ENCODE measurements around the gene SLC38A8.

Gene SLC38A8

DNA sequence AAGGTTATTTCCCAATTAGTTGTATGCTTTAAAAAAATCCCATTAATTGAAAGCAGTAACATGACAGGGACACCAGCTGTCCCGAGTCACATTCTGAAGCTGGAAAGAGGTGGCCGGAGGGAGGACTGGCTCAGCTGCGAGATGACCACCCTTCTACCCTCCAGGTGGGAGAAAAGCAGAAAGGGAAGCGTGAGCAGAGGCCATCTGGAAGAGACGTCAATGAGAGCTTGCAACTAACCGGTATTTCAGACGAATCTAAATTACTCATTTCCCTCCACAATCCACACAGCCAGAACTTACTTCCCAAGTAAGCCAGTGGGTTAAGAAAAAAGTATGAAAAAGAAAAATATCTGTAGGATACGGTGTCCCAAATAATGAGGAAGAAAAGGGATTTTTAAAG lies 28.5 kb upstream of the SLC38A8 start:
- TF ChIP-seq, protein P1, sequence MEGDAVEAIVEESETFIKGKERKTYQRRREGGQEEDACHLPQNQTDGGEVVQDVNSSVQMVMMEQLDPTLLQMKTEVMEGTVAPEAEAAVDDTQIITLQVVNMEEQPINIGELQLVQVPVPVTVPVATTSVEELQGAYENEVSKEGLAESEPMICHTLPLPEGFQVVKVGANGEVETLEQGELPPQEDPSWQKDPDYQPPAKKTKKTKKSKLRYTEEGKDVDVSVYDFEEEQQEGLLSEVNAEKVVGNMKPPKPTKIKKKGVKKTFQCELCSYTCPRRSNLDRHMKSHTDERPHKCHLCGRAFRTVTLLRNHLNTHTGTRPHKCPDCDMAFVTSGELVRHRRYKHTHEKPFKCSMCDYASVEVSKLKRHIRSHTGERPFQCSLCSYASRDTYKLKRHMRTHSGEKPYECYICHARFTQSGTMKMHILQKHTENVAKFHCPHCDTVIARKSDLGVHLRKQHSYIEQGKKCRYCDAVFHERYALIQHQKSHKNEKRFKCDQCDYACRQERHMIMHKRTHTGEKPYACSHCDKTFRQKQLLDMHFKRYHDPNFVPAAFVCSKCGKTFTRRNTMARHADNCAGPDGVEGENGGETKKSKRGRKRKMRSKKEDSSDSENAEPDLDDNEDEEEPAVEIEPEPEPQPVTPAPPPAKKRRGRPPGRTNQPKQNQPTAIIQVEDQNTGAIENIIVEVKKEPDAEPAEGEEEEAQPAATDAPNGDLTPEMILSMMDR (IDR thresholded peaks at IDR 0.05; ENCODE audit: low read length, missing control alignments), result no peak

DNA sequence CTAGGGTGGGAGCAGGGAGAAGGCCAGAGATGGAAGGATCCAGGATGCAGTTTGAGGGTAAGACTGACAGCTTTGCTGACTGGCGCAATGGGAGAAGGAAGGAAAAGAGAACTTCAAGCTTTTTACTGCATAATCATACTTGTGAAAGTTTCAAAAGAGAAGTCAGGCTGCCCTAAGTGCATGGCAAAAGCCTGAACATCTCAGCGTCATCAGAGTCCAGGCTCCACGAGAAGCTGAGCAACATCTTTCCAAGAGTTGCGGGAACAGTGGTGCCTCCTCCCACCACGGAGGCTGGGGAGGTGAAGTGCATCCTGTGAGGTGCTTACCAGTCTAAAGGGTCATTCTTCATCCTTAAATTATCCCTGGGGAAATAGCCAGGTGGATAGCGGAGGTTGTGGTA lies 26.9 kb upstream of the SLC38A8 start:
- no peak overlapping the region for H3K4me3 ChIP-seq (replicated peaks; ENCODE audit: low read depth, low read length)
- no peak for DNase-seq (ENCODE audit: low read depth)
- TF ChIP-seq, protein P1 (IDR thresholded peaks at IDR 0.05; ENCODE audit: low read length, missing control alignments), result no peak

More for the DNA sequence above, 28.5 kb upstream of the SLC38A8 start:
- DNase-seq (ENCODE audit: low read depth), result no peak
- no peak overlapping the region for H3K4me3 ChIP-seq (replicated peaks; ENCODE audit: low read depth, low read length)

DNA sequence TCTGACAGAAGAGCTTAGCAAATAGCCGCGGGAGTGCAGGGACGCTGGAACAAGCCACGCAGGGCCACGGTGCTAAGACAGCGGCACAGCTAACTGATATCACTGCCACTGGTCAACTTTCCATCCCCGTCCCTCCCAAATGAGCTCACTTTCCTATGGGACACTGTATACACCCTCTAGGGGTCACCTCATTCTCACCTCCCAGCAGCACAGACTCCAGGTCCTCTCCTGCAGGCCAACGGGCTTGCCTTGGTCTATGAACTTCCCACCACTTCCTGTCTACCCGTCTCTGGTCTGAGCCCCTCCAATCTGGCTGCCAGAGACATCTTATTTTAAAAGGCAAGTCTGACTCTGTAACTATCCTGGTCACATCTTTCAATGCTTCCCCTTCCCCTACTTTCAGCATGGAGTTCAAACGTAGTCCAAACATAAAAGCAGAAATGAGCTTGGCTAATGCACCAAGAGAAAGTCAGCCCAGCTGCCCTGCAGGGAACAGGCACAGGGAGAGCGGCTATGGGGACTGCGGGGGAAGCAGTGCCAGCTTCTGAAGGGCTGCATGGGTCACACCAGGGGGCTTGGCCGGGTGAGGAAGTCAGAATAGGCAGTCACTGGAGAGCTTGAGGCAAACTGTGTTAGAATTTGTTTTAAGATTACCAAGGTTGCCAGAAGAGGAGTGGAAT lies 26.3 kb upstream of the SLC38A8 start:
- DNase-seq (ENCODE audit: low read depth), result no peak
- H3K4me3 ChIP-seq (replicated peaks; ENCODE audit: low read depth, low read length), result no peak overlapping the region
- TF ChIP-seq, protein P1 (IDR thresholded peaks at IDR 0.05; ENCODE audit: low read length, missing control alignments), result no peak

DNA sequence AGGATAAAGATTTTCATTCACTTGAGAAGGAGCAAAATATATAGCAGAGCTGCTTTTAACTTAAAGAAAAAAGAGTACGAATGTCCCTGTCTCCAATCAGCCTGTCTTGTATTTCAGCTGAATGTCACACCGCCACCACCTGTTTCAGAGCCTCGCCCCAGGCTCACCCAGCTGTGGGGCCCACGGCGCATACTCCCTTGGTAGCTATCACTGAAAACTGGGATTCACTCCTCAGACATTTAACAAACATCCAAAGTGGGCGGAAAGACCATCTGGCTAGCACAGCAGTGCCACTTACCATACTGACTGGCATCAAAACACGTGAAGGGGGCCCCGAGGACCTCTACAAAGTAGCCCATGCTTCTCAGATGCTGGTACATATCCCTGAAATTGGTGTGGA lies 25.4 kb upstream of the SLC38A8 start:
- no peak for DNase-seq (ENCODE audit: low read depth)
- no peak overlapping the region for H3K4me3 ChIP-seq (replicated peaks; ENCODE audit: low read depth, low read length)
- TF ChIP-seq, protein P1 (IDR thresholded peaks at IDR 0.05; ENCODE audit: low read length, missing control alignments), result no peak

DNA sequence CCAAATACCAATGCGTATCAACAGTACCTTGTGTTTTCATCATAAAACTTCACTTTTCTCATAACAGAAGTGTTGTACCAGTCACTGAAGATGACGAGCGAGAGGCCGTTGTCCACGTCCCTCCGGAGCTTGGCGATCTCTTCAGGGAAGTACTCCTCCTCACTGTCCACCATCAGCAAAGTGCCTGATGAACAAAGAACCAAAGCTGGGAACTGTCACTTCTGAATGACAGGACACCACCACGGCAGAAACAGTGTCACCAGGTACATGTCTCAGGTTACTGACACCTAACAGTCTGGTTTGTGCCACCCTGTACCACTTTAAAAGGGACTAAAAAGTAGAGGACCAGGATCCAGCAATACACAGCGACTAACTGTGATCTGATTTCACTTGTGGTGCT lies 25.0 kb upstream of the SLC38A8 start:
- DNase-seq (ENCODE audit: low read depth), result no peak
- H3K4me3 ChIP-seq (replicated peaks; ENCODE audit: low read depth, low read length), result no peak overlapping the region
- TF ChIP-seq, protein P1 (IDR thresholded peaks at IDR 0.05; ENCODE audit: low read length, missing control alignments), result no peak

DNA sequence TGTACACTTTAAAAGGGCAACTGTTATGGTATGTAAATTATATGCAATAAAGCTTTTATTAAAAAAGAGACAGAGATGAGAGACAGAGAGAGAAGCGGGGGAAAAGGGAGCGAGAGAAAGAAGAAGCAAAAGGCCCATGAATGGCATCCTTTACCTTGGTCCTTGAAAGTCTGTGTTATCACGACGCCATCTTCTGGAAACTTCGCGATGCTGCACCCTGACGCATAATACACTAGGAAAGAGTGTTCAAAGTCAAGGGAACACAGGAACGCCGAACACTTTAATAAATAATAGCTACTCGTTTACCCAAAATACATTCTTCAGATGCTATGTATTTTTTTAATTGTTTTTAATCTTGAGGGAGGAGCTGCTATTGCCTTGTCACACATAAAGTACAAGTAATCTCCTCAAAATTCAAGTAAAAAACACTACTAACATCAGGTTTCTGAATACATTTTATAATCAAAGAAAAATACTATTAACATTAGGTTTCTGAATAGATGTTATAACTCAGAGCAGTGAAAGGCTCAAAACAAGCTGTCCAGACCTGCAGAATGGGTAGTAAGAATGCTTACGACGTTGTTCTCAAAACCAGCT lies 23.0 kb upstream of the SLC38A8 start:
- TF ChIP-seq, protein P1 (IDR thresholded peaks at IDR 0.05; ENCODE audit: low read length, missing control alignments), result peak; percentile 84
- peak; percentile 72 for DNase-seq (ENCODE audit: low read depth)
- H3K4me3 ChIP-seq (replicated peaks; ENCODE audit: low read depth, low read length), result no peak overlapping the region

DNA sequence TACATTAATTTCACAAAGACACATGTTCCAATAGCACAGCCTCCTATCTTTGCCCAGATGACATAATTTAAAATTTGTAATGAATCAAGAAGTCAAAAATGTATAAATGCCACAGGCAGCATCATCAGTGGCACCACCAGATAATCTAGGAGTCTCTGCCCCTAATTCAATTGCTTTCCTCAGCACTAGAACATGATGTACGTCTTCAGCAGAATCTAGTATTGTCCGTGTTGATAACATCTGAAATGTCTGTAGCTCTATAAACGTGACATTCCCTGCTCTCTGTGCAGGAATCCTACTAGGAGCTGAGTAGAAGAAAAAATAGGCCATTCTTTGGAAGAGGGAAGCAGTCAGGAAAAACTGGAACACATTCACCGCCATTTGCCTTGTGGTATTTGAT lies 21.4 kb upstream of the SLC38A8 start:
- DNase-seq (ENCODE audit: low read depth), result no peak
- TF ChIP-seq, protein P1 (IDR thresholded peaks at IDR 0.05; ENCODE audit: low read length, missing control alignments), result no peak
- no peak overlapping the region for H3K4me3 ChIP-seq (replicated peaks; ENCODE audit: low read depth, low read length)
